HG02642 (cell line): ENCODE data around the gene NOS1AP.

Source experiments
- ATAC-seq: cut with Tn5 transposase; IDR thresholded peaks from one replicate; pipeline ENCODE4 v1.9.1; 2021; ENCODE audit warnings: mild to moderate bottlenecking; ENCODE audit not compliant: unreplicated experiment, poor library complexity

Gene NOS1AP

GRCh38 chr1:162235241-162235800 is 165.8 kb downstream of the NOS1AP start:
- ATAC-seq, result no peak

- no peak for ATAC-seq
Observed at GRCh38 chr1:162236201-162236600, 166.7 kb downstream of the NOS1AP start.

GRCh38 chr1:162236618-162237017 is 167.1 kb downstream of the NOS1AP start:
- no peak for ATAC-seq

GRCh38 chr1:162240577-162240976 is 171.1 kb downstream of the NOS1AP start:
- no peak for ATAC-seq

GRCh38 chr1:162242804-162243203 is 173.3 kb downstream of the NOS1AP start:
- no peak for ATAC-seq

- ATAC-seq, result no peak
Observed at GRCh38 chr1:162248854-162249535, 179.5 kb downstream of the NOS1AP start.

- ATAC-seq, result no peak
Observed at GRCh38 chr1:162250004-162250730, 180.7 kb downstream of the NOS1AP start.

- no peak for ATAC-seq
Observed at GRCh38 chr1:162251102-162251501, 181.6 kb downstream of the NOS1AP start.

- no peak for ATAC-seq
Observed at GRCh38 chr1:162252214-162252613, 182.7 kb downstream of the NOS1AP start.

GRCh38 chr1:162253790-162254189 is 184.3 kb downstream of the NOS1AP start:
- no peak for ATAC-seq

- ATAC-seq, result no peak
Observed at GRCh38 chr1:162256287-162256686, 186.8 kb downstream of the NOS1AP start.

GRCh38 chr1:162258394-162258793 is 188.9 kb downstream of the NOS1AP start:
- no peak for ATAC-seq

GRCh38 chr1:162259894-162260455 is 190.5 kb downstream of the NOS1AP start:
- ATAC-seq, result no peak

- ATAC-seq, result no peak
Observed at GRCh38 chr1:162264108-162264507, 194.6 kb downstream of the NOS1AP start.

GRCh38 chr1:162265983-162266382 is 196.5 kb downstream of the NOS1AP start:
- ATAC-seq, result no peak

GRCh38 chr1:162270016-162270770 is 200.7 kb downstream of the NOS1AP start:
- no peak for ATAC-seq

- no peak for ATAC-seq
Observed at GRCh38 chr1:162271972-162272371, 202.5 kb downstream of the NOS1AP start.

GRCh38 chr1:162272419-162272818 is 202.9 kb downstream of the NOS1AP start:
- no peak for ATAC-seq

GRCh38 chr1:162275622-162276175 is 206.2 kb downstream of the NOS1AP start:
- ATAC-seq, result no peak

- ATAC-seq, result no peak
Observed at GRCh38 chr1:162276493-162276892, 207.0 kb downstream of the NOS1AP start.
